Skin of body (tissue), 2 donors: ENCODE results near the gene NOB1. TPM values are rescaled to one million over a fixed set of nuclear protein-coding genes. Genes with fewer than 3 reads are reported as not detected.
"Not testable (repeated sequence)": the region's sequence is repeated elsewhere in the genome, so short reads cannot be mapped to it uniquely, and the experiment has no call there.

Experiments
- DNase-seq: peaks from one replicate; lab custom pipeline; 2025; lab: John Stamatoyannopoulos, UW
- total RNA-seq: library from RNA; depleted of rRNA; stranded (reverse); fragments of >200 nt; gene quantifications from one replicate; pipeline ENCODE4 v1.2.3, GENCODE V29; 2014

NOB1 gene
- total RNA-seq, result 16.6 TPM

DNA sequence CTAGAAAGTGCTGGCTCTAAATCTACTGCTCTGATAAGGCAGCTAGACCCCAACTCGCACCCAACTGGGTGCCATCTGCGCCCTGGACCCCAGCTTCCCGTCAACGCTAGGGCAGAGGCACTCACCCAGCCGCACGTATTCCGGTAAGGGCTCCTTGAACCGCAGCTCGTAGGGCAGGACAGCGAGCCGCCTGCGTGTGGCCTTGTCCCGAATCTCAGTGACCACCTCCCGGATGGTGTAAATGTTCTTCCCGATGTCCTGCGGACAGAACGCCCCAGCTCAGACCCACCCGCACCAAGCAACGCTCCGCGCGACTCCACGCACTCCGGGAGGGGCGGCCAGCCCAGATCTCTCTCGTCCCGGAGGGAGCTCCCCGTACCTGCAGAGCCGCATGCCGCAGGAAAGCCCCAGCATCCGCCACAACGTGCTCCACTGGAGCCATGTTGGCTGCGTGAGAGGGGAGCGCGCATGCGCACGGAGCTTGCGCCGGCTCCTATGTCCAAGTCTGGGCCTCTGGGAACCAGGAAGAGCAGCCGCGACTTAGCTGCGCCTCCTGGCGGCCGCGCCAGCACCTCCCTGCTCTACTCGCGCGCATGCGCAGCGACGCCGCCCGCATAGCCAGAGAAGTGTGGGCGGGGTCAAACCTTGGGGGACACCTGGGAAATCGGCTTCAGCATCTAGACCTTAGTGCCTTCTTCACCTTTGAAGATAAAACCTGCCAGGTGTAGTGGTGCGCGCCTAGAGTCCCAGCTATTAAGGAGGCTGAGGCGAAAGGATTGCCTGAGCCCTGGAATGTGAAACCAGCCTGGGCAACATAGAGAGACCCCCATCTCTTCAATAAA, at the start of gene NOB1:
TSS of gene NOB1 (minus strand) at position 458 of the 842 bp plus-strand sequence. CDS start at position 442, 16 bp downstream.
- DNase-seq, result peak; percentile 96

DNA sequence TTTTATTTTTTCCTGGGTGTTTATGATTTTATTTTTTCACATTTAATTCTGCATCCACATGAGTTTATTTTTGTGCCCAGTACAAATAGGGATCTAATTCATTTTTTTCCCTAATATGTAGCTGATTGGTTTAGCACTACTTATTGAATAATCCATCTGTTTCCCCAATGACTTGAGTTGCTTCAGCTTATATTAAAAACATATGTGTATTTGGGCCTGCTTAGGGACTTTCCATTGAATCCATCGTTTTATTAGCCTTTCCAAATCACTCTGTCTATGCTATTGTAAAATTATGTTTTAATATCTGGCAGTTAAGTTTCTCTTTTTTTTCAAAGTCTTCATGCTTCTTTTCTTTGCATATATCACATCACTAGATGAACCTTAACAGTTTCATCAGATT, 49.6 kb upstream of the NOB1 start:
- DNase-seq, result peak; percentile 54

DNA sequence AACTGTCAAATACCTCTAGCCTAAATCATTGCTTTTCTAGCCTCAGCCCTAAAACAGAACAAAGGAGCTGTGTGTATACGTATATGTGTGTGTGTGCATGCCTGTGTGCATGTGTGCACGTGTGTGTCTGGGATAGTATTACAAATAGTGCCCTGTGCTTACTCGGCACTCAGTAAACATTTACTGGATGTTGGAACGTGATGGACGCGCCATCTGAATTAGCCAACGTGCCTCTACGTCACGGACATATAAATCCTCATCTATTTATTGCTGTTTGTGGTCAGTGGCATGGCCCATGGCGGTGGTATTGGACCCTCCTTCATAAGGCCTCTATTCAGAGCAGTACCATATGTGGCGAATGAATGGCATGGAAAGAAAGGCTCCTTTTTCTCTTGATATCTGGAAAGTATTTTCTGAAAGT, 44.9 kb upstream of the NOB1 start:
- DNase-seq, result peak; percentile 13

DNA sequence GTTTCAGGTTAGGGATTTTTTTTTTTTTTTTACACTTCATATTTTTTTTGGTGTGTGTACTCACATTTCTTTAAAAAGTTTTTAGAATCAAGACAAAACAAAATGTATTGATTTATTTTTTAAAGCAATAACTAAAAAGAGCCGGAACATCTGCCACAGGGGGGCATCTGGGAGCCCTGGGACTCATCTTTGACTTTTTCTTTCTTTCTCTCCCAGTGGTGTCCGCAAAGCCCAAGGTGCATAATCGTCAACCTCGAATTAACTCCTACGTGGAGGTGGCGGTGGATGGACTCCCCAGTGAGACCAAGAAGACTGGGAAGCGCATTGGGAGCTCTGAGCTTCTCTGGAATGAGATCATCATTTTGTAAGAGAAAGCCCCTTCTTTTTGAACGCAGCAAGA, 43.7 kb upstream of the NOB1 start:
- no peak for DNase-seq

DNA sequence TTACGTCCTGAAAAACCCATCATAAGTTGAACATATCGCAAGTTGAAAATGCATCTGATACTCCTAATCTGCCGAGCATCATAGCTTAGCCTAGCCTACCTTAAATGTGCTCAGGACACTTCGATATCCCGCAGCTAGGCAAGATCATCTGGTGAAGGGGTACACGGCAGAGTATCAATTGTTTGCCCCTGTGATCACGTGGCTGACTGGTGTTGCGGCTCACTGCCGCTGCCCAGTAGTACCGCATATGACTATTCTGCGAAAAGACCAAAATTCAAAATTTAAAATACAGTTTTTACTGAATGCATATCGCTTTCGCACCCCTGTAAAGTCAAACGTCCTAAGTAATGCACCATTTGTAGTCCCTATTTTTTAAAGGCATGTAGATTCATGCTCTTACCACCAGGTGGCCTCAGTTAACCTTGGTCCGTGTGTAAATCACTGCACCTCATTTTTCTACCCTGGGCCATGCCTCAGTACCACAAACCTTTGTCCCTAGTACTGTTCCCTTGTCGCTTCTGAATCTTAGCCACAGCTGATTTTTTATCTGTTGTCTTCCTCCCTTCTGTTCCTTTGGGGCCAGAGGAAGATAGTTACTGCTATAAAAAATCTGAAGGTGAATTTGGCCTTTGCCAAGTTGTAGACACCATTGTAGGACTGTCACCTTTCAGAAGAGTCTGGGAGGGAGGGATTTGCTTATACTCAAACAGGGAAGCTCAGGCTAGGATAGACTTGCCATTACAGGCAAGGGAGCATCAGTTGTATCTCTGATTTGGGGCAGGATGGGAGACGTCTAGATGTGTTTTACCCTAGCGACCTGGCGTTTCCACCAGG, 41.8 kb upstream of the NOB1 start:
- peak; percentile 30 for DNase-seq

DNA sequence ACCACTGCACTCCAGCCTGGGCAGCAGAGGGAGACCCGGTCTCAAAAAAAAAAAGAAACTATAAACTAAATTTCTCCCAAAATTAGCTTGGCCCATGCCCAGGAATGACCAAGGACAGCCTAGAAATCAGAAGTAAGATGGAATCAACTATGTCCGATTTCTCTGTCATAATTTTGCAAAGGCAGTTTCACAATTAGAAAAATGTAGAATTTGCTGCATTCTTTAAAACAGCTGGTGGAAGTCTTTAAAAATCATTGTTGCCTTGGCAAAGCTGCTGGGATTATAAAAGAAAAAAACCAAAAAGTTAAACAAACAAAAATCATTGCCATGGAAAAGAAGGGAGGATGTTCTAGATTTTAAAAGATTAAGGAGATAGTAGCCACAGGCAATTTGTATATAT, 39.8 kb upstream of the NOB1 start:
- DNase-seq, result no peak

DNA sequence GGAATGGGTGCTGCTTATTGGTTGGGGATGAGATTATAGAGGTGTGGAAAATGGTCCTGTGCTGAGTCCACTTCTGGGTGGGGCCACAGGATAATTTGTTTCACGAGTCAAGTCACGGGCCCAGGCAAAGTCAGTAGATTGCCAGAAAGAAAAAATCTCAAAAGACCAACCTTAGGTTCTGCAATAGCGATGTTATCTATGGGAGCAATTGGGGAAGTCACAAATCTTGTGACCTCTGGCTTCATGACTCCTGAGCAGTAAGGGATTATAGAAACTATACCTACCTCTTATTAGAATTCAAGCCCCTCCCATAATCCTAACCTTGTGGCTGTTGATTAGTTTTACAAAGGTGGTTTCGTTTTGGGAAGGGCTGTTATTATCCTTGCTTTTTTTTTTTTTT, 38.8 kb upstream of the NOB1 start:
- no peak for DNase-seq

DNA sequence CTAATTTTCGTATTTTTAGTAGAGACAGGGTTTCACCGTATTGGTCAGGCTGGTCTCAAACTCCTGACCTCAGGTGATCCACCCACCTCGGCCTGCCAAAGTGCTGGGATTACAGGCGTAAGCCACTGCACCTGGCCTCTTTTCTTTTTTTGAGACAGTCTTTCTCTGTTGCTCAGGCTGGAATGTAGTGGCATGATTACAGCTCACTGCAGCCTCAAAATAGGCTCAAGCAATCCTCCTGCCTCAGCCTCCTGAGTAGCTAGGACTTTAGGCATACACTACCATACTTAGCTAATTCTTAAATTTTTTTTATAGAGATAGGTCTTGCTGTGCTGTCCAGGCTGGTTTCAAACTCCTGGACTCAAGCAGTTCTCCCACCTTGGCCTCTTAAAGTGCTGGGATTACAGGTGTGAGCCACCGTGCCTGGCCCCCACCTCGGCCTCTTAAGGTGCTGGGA, 36.7 kb upstream of the NOB1 start:
- not testable (repeated sequence) for DNase-seq

DNA sequence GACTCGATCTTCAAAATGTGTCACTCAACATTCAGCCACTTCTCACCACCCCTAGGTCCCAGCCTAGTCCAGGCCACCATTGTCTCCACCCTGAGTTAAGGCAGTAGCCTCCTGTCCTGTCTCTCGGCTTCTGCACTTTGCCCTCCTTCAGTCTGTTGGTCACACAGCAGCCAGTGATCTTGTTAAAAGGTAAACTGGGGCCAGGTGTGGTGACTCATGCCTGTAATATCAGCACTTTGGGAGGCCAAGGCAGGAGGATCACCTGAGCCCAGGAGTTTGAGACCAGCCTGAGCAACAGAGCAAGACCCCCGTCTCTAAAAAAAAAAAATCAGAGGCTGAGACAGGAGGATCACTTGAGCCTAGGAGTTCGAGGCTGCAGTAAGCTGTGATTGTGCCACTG, 33.2 kb upstream of the NOB1 start:
- no peak for DNase-seq

DNA sequence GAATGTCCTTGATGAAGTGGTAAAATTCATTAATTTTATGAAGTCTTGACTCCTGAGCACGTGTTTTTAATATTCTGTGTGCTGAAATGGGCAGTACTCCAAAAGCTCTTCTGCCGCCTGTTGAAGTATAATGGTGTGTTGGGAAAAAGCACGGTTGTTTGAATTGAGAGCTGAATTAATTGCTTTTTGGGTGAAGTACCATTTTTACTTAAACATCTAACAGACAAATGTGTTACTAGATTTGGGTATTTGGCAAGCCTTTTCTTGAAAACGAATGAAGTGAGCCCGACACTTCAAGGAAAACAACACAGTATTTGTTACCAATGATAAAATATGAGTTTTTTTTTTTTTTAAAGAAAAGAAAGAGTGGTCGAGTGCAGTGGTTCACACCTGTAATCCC, 29.9 kb upstream of the NOB1 start:
- no peak for DNase-seq

DNA sequence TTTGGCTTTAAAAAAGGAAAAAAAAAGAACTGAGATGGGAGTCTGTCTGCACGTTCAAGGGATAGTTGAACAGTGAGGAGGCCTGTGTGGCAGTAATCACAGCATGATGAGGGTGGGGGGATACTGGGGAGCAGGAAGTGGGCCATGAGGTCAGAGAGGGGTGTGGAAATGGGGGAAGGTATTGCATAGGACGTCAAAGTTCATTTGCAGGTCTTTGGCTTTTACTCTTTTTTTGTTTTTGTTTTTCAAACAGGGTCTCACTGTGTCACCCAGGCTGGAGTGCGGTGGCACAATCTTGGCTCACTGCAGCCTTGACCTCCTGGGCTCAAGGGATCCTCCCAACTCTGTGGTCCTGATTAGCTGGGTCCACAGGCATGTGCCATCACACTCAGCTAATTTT, 26.4 kb upstream of the NOB1 start:
- DNase-seq, result no peak

DNA sequence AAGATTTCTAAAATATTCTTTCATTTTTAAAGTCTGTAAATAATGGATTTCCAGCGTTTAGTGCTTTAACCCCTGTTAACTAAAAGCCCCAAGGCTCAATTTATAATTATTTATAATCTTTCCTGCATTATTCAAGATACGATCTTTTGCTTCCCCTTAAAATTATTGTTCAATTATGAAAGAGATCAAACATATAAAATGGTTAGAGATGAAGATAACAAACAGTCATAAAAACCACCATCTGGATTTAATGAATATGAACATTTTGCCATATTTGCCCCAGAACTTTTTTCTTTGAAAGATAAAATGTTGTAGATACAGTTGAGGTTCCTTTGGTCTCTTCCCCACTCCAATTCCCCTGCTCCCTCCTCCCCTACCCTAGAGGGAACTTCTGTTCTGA, 25.0 kb upstream of the NOB1 start:
- no peak for DNase-seq

DNA sequence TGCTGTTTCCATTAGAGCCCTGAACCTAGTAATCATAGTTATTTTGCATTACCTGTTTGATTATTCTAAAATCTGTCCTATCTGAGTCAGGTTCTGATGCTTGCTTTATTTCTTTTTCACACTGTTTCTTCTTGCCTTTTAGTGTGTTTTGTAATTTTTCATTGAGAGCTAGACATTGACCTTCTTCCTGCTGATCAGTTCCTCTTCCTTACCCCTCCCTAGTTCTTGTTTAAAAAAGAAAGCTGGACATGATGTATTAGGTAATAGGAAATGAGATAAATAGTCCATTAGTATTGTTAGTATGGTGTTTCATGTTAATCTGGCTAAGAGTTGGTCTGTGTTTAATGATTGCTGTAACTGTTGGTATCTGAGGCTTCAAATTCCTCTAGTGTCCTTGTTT, 20.8 kb upstream of the NOB1 start:
- no peak for DNase-seq

DNA sequence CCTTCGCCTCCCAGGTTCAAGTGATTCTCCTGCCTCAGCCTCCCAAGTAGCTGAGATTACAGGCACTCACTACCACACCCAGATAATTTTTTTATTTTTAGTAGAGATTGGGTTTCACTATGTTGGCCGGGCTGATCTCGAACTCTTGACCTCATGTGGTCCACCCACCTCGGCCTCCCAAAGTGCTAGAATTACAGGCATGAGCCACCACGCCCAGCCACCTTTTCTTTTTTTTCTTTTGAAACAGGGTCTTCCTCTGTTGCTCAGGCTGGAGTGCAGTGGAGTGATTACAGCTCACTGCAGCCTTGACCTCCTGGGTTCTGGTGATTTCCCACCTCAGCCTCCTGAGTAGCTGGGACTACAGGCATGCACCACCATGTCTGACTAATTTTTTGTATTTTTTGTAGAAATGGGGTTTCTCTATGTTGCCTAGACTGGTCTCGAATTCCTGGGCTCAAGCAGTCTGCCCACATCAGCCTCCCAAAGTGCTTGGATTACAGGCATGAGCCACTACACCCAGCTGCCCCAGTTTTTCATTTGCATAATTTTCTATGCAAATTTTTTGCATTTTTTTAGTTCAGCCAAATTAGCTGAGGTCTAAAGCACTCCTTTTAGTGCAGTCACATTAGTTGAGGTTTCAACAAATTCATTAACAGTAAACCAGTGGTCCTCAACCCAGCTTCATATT, 18.7 kb upstream of the NOB1 start:
- no peak for DNase-seq

DNA sequence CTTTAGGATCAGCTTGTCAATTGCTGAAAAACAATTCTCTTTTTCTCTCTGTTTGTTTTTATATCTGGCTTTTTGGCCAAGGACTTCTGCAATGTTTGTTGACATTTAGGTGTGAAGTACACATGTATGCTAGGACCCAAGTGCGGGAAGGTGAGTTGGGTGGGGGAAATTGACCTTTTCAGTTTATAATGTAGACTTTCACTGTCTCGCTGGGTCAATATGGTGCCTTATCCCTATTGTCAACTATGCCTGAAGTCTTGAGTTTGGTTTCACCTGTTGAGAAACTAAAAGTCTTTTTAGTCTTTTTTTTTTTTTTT, 16.9 kb upstream of the NOB1 start:
- DNase-seq, result no peak

DNA sequence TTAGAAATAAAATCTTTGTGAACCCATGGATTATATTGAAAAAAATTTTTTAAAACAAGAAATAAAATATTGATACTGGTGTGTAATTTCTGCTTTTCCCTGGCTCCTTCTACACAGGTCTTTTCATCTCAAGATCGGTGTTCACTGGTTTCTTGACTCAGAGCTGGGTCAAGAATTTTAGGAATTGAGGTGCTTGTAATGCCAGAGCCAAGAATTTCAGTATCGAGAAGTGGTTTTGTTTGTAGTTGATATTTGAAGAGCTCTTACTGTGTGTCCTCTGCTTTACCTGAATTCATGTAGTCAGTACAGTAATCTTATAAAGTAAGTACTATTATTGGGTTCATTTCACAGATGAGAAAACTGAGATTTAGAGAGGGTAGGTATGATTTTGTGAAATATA, 14.7 kb upstream of the NOB1 start:
- no peak for DNase-seq

DNA sequence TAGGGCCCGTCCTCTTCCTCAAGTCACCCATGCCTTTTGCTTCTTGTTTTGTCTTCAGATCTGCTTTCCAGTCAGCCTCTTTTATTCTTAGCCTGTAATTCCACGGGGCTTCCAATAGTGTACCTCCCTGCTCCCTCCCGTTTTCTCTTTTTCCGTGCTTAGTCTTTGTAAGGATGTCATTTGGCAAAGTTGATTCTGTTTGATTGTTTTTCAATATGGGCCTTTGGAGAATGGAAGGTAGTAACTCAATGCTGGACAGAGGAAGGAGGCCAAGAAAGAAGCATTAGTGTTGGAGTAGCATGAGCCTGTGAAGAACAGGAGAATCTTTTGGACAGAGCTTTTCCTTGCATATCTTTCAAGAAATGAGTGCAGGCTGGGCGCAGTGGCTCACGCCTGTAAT, 13.9 kb upstream of the NOB1 start:
- DNase-seq, result no peak

DNA sequence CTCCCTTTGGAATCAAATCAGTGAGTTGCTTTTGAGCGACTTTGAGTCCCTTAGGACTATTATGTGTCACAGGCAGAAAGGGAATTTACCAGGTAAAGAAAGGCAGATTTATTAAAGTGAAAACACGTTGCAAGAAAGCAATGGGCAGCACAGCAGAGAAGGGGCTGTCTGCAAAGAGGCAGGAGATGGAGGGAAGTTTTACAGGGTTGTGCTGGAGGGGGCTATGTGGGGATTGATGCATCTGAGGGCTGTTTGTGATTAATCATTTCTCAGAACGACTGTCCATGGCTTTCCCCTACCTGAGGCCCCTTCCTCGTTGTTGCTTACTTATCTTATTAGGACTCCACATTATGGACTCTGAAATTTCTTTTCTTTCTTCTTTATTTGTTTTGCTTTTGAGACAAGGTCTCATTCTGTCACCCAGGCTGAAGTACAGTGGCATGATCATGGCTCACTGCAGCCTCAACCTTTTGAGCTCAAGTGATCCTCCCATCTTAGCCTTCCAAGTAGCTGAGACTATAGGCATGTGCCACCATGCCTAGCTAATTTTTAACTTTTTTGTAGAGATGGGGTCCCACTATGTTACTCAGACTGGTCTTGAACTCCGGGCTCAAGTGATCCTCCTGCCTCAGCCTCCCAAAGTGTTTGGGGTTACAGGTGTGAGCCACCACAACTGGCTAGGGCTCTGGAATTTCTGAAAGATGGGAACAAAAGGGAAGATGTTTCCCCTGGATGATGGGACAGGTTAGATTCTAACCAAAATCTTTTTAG, 12.9 kb upstream of the NOB1 start:
- no peak for DNase-seq

DNA sequence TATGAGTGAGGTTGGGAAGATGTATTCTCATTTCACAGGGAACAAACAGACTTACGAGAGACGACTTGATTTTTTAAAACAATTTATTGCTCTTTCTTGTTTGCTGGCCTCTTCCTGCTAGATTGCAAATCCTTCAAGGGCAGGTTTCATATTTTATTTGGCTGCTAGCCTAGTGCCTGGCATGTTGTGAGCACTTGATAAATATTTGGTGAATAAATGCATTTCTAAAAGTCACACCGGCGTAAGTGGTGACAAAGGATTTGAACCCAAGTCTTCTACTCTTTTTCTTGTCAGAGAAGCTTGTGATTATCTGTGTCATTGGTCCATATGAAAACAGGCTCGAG, 8.8 kb upstream of the NOB1 start:
- no peak for DNase-seq

DNA sequence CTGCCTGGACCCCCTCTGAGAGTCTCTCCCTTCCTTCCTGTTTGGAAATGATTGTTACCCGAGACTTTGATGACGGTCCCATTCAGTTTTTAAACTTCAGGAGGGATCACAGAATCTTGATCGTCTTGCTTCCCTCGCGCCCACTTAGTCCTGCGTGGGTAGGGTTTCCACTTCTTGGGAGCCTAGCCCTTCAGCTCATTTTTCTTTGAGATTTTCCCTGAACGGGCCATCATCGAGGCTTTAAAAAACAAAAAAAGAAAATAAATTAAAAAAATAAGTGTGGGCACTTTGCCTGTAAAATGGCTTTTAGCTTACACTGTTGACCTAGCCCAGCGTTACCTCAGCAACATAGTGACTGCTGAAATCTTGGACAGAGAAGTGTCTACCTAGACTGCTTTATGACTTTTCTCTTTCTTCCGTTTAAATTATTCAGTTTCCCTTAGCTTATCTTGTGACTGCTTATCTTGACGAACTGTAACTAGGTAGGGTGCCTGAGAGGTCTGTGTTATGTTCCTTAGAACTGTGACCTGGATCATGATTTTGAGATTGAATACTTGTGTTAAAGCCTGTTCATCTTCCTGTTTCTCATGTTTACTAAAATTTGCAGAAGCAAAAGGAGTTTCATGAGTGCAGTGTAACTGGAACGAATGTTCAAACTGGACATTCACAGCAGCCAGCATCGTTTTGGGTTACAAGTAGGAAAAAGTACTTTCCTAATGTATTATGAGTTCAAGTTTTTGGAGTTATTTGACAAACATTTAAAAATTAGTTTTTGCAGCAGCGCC, 8.3 kb upstream of the NOB1 start:
- no peak for DNase-seq
